ENCODE results near the gene RAPGEF2.

RAPGEF2 gene

GRCh38 chr4:159220353-159220752, 117.5 kb downstream of the RAPGEF2 start:
- no peak overlapping the region for H3K27ac ChIP-seq (ENCODE audit: low read depth, low read length)

GRCh38 chr4:159221280-159221679, 118.4 kb downstream of the RAPGEF2 start:
- Histone ChIP-seq H3K4me2 (ENCODE audit: low read depth, low read length, poor library complexity, severe bottlenecking) (no peak overlapping the region), H3K79me2 (ENCODE audit: insufficient read depth, low read length) (no peaks in the 10 kb centered on the region), H2AFZ (ENCODE audit: low read depth, low read length, severe bottlenecking) (no peak overlapping the region), H4K20me1 (ENCODE audit: low read depth, low read length) (no peaks in the 10 kb centered on the region), H3F3A (ENCODE audit: insufficient read depth) (no peaks in the 10 kb centered on the region), H3K4me3 (ENCODE audit: insufficient read depth, low read length, poor library complexity, severe bottlenecking) (no peak overlapping the region), H3K27ac (ENCODE audit: low read depth, low read length) (no peak overlapping the region), H3K36me3 (ENCODE audit: low read length) (no peaks in the 10 kb centered on the region), H3K9ac (ENCODE audit: low read length) (no peak overlapping the region), H3K9me2 (replicated peaks; ENCODE audit: insufficient read depth, low read length) (no peaks in the 10 kb centered on the region), H3K27me3 (ENCODE audit: low read length) (no peaks in the 10 kb centered on the region), H3K9me3 (ENCODE audit: insufficient read depth, low read length) (no peaks in the 10 kb centered on the region)
- TF ChIP-seq CTCF (IDR thresholded peaks at IDR 0.05; ENCODE audit: insufficient read depth, low read length, poor library complexity, severe bottlenecking) (no peak), EZH2phosphoT487 (conservative IDR thresholded peaks at IDR 0.05; ENCODE audit: low read length) (no peak)

More at GRCh38 chr4:159220353-159220752, 117.5 kb downstream of the RAPGEF2 start:
- Histone ChIP-seq H3K36me3 (ENCODE audit: low read length) (no peaks in the 10 kb centered on the region), H3K79me2 (ENCODE audit: insufficient read depth, low read length) (no peaks in the 10 kb centered on the region), H3K9ac (ENCODE audit: low read length) (no peak overlapping the region), H3K4me2 (ENCODE audit: low read depth, low read length, poor library complexity, severe bottlenecking) (no peak overlapping the region), H2AFZ (ENCODE audit: low read depth, low read length, severe bottlenecking) (no peak overlapping the region), H4K20me1 (ENCODE audit: low read depth, low read length) (no peaks in the 10 kb centered on the region), H3K4me3 (ENCODE audit: insufficient read depth, low read length, poor library complexity, severe bottlenecking) (no peak overlapping the region), H3K27me3 (ENCODE audit: low read length) (no peaks in the 10 kb centered on the region), H3K9me3 (ENCODE audit: insufficient read depth, low read length) (no peaks in the 10 kb centered on the region), H3F3A (ENCODE audit: insufficient read depth) (no peaks in the 10 kb centered on the region), H3K9me2 (replicated peaks; ENCODE audit: insufficient read depth, low read length) (no peaks in the 10 kb centered on the region)
- no peak for TF ChIP-seq CTCF (IDR thresholded peaks at IDR 0.05; ENCODE audit: insufficient read depth, low read length, poor library complexity, severe bottlenecking)
- TF ChIP-seq EZH2phosphoT487 (conservative IDR thresholded peaks at IDR 0.05; ENCODE audit: low read length) = no peak

- no peaks in the 10 kb centered on the region for H4K20me1 ChIP-seq (ENCODE audit: low read depth, low read length)
- no peak overlapping the region for H3K9ac ChIP-seq (ENCODE audit: low read length)
- H3K9me2 ChIP-seq (replicated peaks; ENCODE audit: insufficient read depth, low read length) = no peaks in the 10 kb centered on the region
- no peak overlapping the region for H2AFZ ChIP-seq (ENCODE audit: low read depth, low read length, severe bottlenecking)
- no peaks in the 10 kb centered on the region for H3K27me3 ChIP-seq (ENCODE audit: low read length)
- no peak overlapping the region for H3K4me3 ChIP-seq (ENCODE audit: insufficient read depth, low read length, poor library complexity, severe bottlenecking)
- no peaks in the 10 kb centered on the region for H3F3A ChIP-seq (ENCODE audit: insufficient read depth)
- no peak overlapping the region for H3K4me2 ChIP-seq (ENCODE audit: low read depth, low read length, poor library complexity, severe bottlenecking)
- no peaks in the 10 kb centered on the region for H3K9me3 ChIP-seq (ENCODE audit: insufficient read depth, low read length)
- no peaks in the 10 kb centered on the region for H3K36me3 ChIP-seq (ENCODE audit: low read length)
- no peak overlapping the region for H3K27ac ChIP-seq (ENCODE audit: low read depth, low read length)
- TF ChIP-seq CTCF (IDR thresholded peaks at IDR 0.05; ENCODE audit: insufficient read depth, low read length, poor library complexity, severe bottlenecking) (no peak), EZH2phosphoT487 (conservative IDR thresholded peaks at IDR 0.05; ENCODE audit: low read length) (no peak)
- H3K79me2 ChIP-seq (ENCODE audit: insufficient read depth, low read length) = no peaks in the 10 kb centered on the region
These were observed 119.2 kb downstream of the RAPGEF2 start for GRCh38 chr4:159222043-159222552.
